ENCODE data around the gene JAZF1. TPM values are rescaled to one million over a fixed set of nuclear protein-coding genes. Genes with fewer than 3 reads are reported as not detected.

JAZF1 gene
- polyA plus RNA-seq, 3 donors: 12.1 to 18.1 (median 17.2) TPM

DNA sequence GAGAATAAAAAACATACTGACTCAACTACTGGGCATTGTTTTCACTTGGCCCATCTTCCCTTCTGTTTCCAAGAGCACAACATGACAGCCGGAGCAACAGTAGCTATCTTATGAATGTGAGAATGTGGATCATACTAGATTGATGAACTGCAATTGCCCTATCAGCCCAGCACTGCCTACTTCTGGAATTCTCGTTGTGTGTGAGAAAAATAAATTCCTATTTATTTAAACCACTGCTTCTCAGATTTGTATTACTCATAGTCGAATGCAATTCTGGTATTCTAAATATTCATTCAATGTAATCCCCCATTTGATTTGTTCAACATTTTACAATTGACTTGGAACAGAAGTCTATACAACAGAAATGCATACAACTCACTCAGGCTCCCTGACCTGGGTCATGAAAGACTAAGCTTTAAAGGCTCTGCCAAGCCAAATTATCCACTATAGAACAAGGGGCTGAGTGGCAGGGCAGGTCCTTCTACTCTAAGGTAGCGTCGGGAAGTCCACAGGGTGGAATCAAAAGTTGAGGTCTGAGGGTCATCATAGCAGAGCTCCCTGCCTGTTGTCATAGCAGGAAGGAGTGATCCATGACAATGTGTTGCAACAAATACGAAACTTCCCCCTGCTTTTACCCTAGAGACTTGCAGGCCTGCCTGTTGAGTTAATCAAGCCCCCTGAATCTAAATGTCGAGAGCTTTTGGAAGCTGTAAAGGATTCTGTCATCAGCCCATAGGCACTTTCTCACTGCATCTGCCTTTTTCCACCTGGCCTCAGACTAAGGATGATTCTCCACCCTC lies 12.4 kb upstream of the JAZF1 start:
- no peak overlapping the region for H3K9ac ChIP-seq (ENCODE audit: insufficient read depth, low read length, poor library complexity, severe bottlenecking)
- peaks cover 29 to 36% of the 10 kb centered on the region in 2 donors for H3K4me1 ChIP-seq (ENCODE audit: control insufficient read depth in 1 of 2, insufficient read depth in 2 of 2, low read length in 2 of 2)
- no peaks in the 10 kb centered on the region for H3K27me3 ChIP-seq (ENCODE audit: control insufficient read depth in 2 of 2, insufficient read depth in 2 of 2, low read length in 2 of 2)
- peak overlapping the region; percentile 39 for H3K4me2 ChIP-seq (replicated peaks; ENCODE audit: extremely low read depth, low read length, poor library complexity, severe bottlenecking)
- peak overlapping the region; percentile 9 to 75 for H3K27ac ChIP-seq (ENCODE audit: low read depth in 1 of 2, low read length in 2 of 2)
- Mint-ChIP-seq H3K9me3 (peaks cover 0 to 3% (median 0%) of the 10 kb centered on the region in 7 donors), H3K36me3 (no peaks in the 10 kb centered on the region), H3K4me1 (peaks cover 54% of the 10 kb centered on the region), H3K27me3 (ENCODE audit: low read depth in 3 of 3) (no peaks in the 10 kb centered on the region), H3K4me3 (peak overlapping the region in 1 of 2 donors; percentile 58), H3K27ac (peak overlapping the region; percentile 80 to 96 (median 90))
- H2AFZ ChIP-seq (ENCODE audit: insufficient read depth, low read depth, low read length, poor library complexity, severe bottlenecking): no peak overlapping the region
- no peaks in the 10 kb centered on the region for H3K79me2 ChIP-seq (ENCODE audit: insufficient read depth, low read length)
- H3K36me3 ChIP-seq (replicated peaks in 1 of 2; ENCODE audit: control insufficient read depth in 1 of 2, insufficient read depth in 2 of 2, low read length in 2 of 2): no peaks in the 10 kb centered on the region
- H3K9me3 ChIP-seq (replicated peaks in 1 of 2; ENCODE audit: control insufficient read depth in 1 of 2, insufficient read depth in 1 of 2, low read length in 2 of 2): no peaks in the 10 kb centered on the region
- peak; percentile 61 to 85 (median 68) for DNase-seq
- TF ChIP-seq, protein P1, sequence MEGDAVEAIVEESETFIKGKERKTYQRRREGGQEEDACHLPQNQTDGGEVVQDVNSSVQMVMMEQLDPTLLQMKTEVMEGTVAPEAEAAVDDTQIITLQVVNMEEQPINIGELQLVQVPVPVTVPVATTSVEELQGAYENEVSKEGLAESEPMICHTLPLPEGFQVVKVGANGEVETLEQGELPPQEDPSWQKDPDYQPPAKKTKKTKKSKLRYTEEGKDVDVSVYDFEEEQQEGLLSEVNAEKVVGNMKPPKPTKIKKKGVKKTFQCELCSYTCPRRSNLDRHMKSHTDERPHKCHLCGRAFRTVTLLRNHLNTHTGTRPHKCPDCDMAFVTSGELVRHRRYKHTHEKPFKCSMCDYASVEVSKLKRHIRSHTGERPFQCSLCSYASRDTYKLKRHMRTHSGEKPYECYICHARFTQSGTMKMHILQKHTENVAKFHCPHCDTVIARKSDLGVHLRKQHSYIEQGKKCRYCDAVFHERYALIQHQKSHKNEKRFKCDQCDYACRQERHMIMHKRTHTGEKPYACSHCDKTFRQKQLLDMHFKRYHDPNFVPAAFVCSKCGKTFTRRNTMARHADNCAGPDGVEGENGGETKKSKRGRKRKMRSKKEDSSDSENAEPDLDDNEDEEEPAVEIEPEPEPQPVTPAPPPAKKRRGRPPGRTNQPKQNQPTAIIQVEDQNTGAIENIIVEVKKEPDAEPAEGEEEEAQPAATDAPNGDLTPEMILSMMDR (IDR thresholded peaks at IDR 0.05): no peak
- intact Hi-C loops (cut with micrococcal nuclease): loop anchor here in 1 of 2 donors (5.0 kb wide), 1 partner anchor 39 kb away; no protein-coding TSS in a partner anchor
- H4K20me1 ChIP-seq (ENCODE audit: insufficient read depth, low read length): no peaks in the 10 kb centered on the region
- WGBS (ENCODE audit: insufficient coverage): no CpG with 5 or more reads among the region's 7 CpGs
- H3K4me3 ChIP-seq (replicated peaks in 1 of 3; ENCODE audit: low read depth in 2 of 3, low read length in 3 of 3): peak overlapping the region in 1 of 3 experiments; percentile 13

DNA sequence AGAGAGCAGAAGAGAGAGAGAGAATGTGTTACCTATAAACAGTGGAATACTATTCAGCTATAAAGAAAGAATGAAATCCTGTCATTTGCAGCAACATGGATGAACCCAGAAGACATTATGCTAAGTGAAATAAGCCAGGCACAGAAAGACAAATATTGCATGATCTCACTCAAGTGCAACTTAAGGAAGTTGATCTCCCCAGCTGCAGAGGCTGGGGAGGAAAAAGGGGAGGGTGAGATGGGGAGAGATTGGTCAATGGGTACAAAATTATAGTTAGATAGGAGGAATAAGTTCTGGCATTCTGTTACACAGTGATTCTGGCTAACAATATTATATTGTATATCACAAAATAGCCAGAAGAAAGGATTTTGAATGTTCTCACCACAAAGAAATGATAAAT lies 11.2 kb upstream of the JAZF1 start:
- Mint-ChIP-seq H3K27me3 (ENCODE audit: low read depth in 3 of 3) (peaks cover 0 to 3% (median 0%) of the 10 kb centered on the region in 3 donors), H3K4me1 (peaks cover 54% of the 10 kb centered on the region), H3K36me3 (no peaks in the 10 kb centered on the region), H3K4me3 (no peak overlapping the region), H3K27ac (peak overlapping the region; percentile 0 to 85 (median 75)), H3K9me3 (peaks cover 0 to 3% (median 0%) of the 10 kb centered on the region in 7 donors)
- H4K20me1 ChIP-seq (ENCODE audit: insufficient read depth, low read length): no peaks in the 10 kb centered on the region
- no peak overlapping the region for H2AFZ ChIP-seq (ENCODE audit: insufficient read depth, low read depth, low read length, poor library complexity, severe bottlenecking)
- DNase-seq: peak; percentile 37 to 56 (median 37)
- intact Hi-C loops (cut with micrococcal nuclease): loop anchor here in 1 of 2 donors (5.0 kb wide), 1 partner anchor 41 kb away; no protein-coding TSS in a partner anchor
- no peaks in the 10 kb centered on the region for H3K9me3 ChIP-seq (replicated peaks in 1 of 2; ENCODE audit: control insufficient read depth in 1 of 2, insufficient read depth in 1 of 2, low read length in 2 of 2)
- H3K9ac ChIP-seq (ENCODE audit: insufficient read depth, low read length, poor library complexity, severe bottlenecking): no peak overlapping the region
- no peaks in the 10 kb centered on the region for H3K36me3 ChIP-seq (replicated peaks in 1 of 2; ENCODE audit: control insufficient read depth in 1 of 2, insufficient read depth in 2 of 2, low read length in 2 of 2)
- H3K79me2 ChIP-seq (ENCODE audit: insufficient read depth, low read length): no peaks in the 10 kb centered on the region
- H3K4me3 ChIP-seq (replicated peaks in 1 of 3; ENCODE audit: low read depth in 2 of 3, low read length in 3 of 3): no peak overlapping the region
- H3K27ac ChIP-seq (ENCODE audit: low read depth in 1 of 2, low read length in 2 of 2): peak overlapping the region in 1 of 2 donors; percentile 5
- H3K27me3 ChIP-seq (ENCODE audit: control insufficient read depth in 2 of 2, insufficient read depth in 2 of 2, low read length in 2 of 2): no peaks in the 10 kb centered on the region
- TF ChIP-seq, protein P1 (IDR thresholded peaks at IDR 0.05): no peak
- no peak overlapping the region for H3K4me2 ChIP-seq (replicated peaks; ENCODE audit: extremely low read depth, low read length, poor library complexity, severe bottlenecking)
- peaks cover 29 to 36% of the 10 kb centered on the region in 2 donors for H3K4me1 ChIP-seq (ENCODE audit: control insufficient read depth in 1 of 2, insufficient read depth in 2 of 2, low read length in 2 of 2)
